PC-3 (cell line): Measurements from ENCODE around the gene CACNA1H.

Experiments
- CTCF ChIP-seq: fragments of 300-600 bp; sonication (generic); conservative IDR thresholded peaks from 2 replicates; pipeline ENCODE4 v1.5.1; 2017; ENCODE audit warnings: antibody characterized with exemption, low read depth, mild to moderate bottlenecking, low read length
- EZH2 ChIP-seq: fragments of 300-600 bp; sonication (generic); IDR thresholded peaks from one replicate; pipeline ENCODE4 v1.6.1; 2017; ENCODE audit warnings: antibody characterized with exemption, mild to moderate bottlenecking, low read length; ENCODE audit not compliant: unreplicated experiment
- EZH2phosphoT487 ChIP-seq: fragments of 300-600 bp; sonication (generic); IDR thresholded peaks from 2 replicates; pipeline ENCODE4 v1.6.1; 2018; ENCODE audit warnings: mild to moderate bottlenecking, antibody characterized with exemption, low read length, borderline replicate concordance

GRCh38 chr16:1271380-1271723, 118.4 kb downstream of the CACNA1H start:
- no peak for TF ChIP-seq CTCF
- TF ChIP-seq EZH2: no peak
- no peak for TF ChIP-seq EZH2phosphoT487
